Mammary epithelial cell (primary cell): ENCODE results near the gene PHYKPL.

Experiments
- EZH2 ChIP-seq: IDR thresholded peaks from 2 replicates; pipeline ENCODE4 v1.6.1; 2012; ENCODE audit warnings: low read length, inconsistent platforms, borderline replicate concordance
- TF ChIP-seq, protein P1 (sequence below), 2 donors: IDR thresholded peaks in 1 of 2; conservative IDR thresholded peaks in 1 of 2; 2 replicates each; pipeline ENCODE4 v1.5.1; 2011 to 2012; ENCODE audit warnings: inconsistent platforms in 2 of 2, low read length in 2 of 2, mild to moderate bottlenecking in 2 of 2, control low read depth in 1 of 2, low read depth in 1 of 2; ENCODE audit not compliant: insufficient read depth in 1 of 2; ENCODE audit errors: extremely low read depth in 1 of 2

DNA sequence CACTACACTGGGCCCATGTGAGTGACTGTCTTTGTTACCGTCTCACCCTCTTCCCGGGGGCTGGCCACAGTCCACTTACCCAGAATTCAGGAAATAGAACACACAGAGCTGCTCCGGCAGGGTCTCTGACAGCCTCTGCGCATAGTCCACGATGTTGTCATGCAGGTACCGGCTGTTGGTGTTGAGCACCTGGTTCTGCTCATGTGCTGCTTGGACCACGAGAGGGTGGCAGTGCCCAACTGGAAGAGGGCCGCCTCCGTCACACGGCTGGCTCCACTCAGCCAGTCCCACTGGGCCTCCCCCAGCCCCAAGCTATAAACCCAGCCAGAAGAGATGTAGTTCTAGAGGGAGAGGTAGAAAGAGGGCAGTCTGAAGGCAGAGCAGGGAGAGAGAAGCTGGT lies 2.7 kb downstream of the PHYKPL start:
- no peak for TF ChIP-seq EZH2
- TF ChIP-seq, protein P1, sequence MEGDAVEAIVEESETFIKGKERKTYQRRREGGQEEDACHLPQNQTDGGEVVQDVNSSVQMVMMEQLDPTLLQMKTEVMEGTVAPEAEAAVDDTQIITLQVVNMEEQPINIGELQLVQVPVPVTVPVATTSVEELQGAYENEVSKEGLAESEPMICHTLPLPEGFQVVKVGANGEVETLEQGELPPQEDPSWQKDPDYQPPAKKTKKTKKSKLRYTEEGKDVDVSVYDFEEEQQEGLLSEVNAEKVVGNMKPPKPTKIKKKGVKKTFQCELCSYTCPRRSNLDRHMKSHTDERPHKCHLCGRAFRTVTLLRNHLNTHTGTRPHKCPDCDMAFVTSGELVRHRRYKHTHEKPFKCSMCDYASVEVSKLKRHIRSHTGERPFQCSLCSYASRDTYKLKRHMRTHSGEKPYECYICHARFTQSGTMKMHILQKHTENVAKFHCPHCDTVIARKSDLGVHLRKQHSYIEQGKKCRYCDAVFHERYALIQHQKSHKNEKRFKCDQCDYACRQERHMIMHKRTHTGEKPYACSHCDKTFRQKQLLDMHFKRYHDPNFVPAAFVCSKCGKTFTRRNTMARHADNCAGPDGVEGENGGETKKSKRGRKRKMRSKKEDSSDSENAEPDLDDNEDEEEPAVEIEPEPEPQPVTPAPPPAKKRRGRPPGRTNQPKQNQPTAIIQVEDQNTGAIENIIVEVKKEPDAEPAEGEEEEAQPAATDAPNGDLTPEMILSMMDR (conservative IDR thresholded peaks at IDR 0.05 in 1 of 2, IDR thresholded peaks at IDR 0.05 in 1 of 2; ENCODE audit: extremely low read depth in 1 of 2, insufficient read depth in 1 of 2, low read depth in 1 of 2, low read length in 2 of 2), result no peak
